Fibroblast of lung (primary cell): ENCODE measurements around the gene SESN1. TPM values are rescaled to one million over a fixed set of nuclear protein-coding genes. Genes with fewer than 3 reads are reported as not detected.
"Not testable (repeated sequence)": the region's sequence is repeated elsewhere in the genome, so short reads cannot be mapped to it uniquely, and the experiment has no call there.

Experiments used
- DNase-seq, 2 donors: peaks; one replicate each; pipeline versions ENCODE4 v3.0.0 to v3.0.0-alpha.2; 2010; ENCODE audit warnings: low read depth in 2 of 2
- H2AFZ ChIP-seq: 2 replicates; pipeline ENCODE4 v1.5.1; 2012; ENCODE audit warnings: low read length, control low read depth, inconsistent platforms
- H3K27ac ChIP-seq: 2 replicates; pipeline ENCODE4 v1.5.1; 2011; ENCODE audit warnings: low read length, control low read depth; ENCODE audit not compliant: insufficient read depth
- H3K27me3 ChIP-seq: 2 replicates; pipeline ENCODE4 v1.5.1; 2011; ENCODE audit warnings: mild to moderate bottlenecking, low read length; ENCODE audit not compliant: control insufficient read depth, insufficient read depth
- H3K36me3 ChIP-seq: 2 replicates; pipeline ENCODE4 v1.5.1; 2011; ENCODE audit warnings: low read length; ENCODE audit not compliant: control insufficient read depth, insufficient read depth
- H3K4me1 ChIP-seq: 2 replicates; pipeline ENCODE4 v1.5.1; 2011; ENCODE audit warnings: low read length; ENCODE audit not compliant: control insufficient read depth, insufficient read depth; ENCODE audit errors: extremely low read depth
- H3K4me2 ChIP-seq: 2 replicates; pipeline ENCODE4 v1.5.1; 2011; ENCODE audit warnings: low read length, control low read depth; ENCODE audit not compliant: insufficient read depth; ENCODE audit errors: extremely low read depth
- H3K4me3 ChIP-seq, 4 experiments: fragments of 200-600 bp in 1 of 4; sonication (generic) in 1 of 4; replicated peaks in 1 of 4; 2 replicates each; pipeline ENCODE4 v1.5.1; 2011 to 2016; ENCODE audit warnings: low read length in 4 of 4, low read depth in 3 of 4, mild to moderate bottlenecking in 3 of 4, control low read depth in 2 of 4, inconsistent platforms in 1 of 4, mixed read lengths in 1 of 4; ENCODE audit not compliant: insufficient read depth in 1 of 4; ENCODE audit errors: control extremely low read depth in 1 of 4
- H3K79me2 ChIP-seq: 2 replicates; pipeline ENCODE4 v1.5.1; 2012; ENCODE audit warnings: mild to moderate bottlenecking, low read length, inconsistent platforms; ENCODE audit not compliant: control insufficient read depth, insufficient read depth
- H3K9ac ChIP-seq: 2 replicates; pipeline ENCODE4 v1.5.1; 2011; ENCODE audit warnings: mild to moderate bottlenecking, low read length, control low read depth; ENCODE audit not compliant: insufficient read depth
- H3K9me3 ChIP-seq: 2 replicates; pipeline ENCODE4 v1.5.1; 2012; ENCODE audit warnings: low read depth, low read length; ENCODE audit not compliant: control insufficient read depth, insufficient read depth
- H4K20me1 ChIP-seq: 2 replicates; pipeline ENCODE4 v1.5.1; 2011; ENCODE audit warnings: low read length; ENCODE audit not compliant: control insufficient read depth, insufficient read depth; ENCODE audit errors: extremely low read depth
- CTCF ChIP-seq, 2 donors: IDR thresholded peaks in 1 of 2; conservative IDR thresholded peaks in 1 of 2; 1 replicate in 1 of 2; 2 replicates in 1 of 2; pipeline ENCODE4 v1.5.1; 2011 to 2012; ENCODE audit warnings: low read length in 2 of 2, control low read depth in 1 of 2, inconsistent platforms in 1 of 2, low read depth in 1 of 2, mild to moderate bottlenecking in 1 of 2
- EZH2 ChIP-seq: IDR thresholded peaks from 2 replicates; pipeline ENCODE4 v1.5.1; 2012; ENCODE audit warnings: low read length, control low read depth, mild to moderate bottlenecking; ENCODE audit errors: missing control alignments
- polyA plus RNA-seq, 2 donors: library from polyadenylated mRNA; depleted of rRNA in 1 of 2; stranded (reverse) in 1 of 2; unstranded in 1 of 2; fragments of >200 nt; gene quantifications; 2 replicates each; pipeline ENCODE4 v1.2.1, GENCODE V29; 2011 to 2012; ENCODE audit warnings: missing spikeins in 1 of 2
- total RNA-seq: library from RNA; depleted of rRNA; stranded (reverse); fragments of >200 nt; gene quantifications from 2 replicates; pipeline ENCODE4 v1.2.1, GENCODE V29; 2014

Gene SESN1
- total and polyA plus RNA-seq, 2 donors (not counting 1 experiment from before 2014, with no cell fraction given): 16.7 to 34.5 TPM

DNA sequence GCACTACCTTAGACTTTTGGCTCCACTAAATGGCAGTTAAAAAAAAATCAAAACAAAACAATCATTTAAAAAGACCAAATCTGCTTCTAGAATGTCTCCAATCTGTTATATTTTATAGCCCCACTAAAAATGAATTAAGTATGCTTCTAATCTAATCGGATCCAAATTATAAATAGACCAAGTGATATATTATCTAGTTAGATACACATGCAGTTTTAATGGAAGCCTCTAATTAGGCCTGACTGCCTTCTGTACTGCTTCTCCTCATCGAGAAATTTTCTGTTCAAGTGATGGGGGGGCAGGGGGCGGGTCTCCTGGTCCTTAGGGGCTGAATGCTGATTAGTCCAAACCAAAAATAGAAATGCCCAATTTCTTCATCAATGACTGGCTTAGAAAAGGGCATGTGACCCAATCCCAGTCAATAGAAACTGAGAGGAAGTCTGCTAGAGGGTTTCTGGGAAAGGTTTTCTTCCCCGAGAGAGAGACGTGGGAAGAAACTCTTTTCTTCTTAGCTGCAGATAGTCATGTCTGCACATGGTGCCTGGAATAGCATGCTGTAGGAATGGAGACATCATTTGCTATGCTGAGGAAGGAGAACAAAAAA, 6.9 kb downstream of the SESN1 start:
- Histone ChIP-seq H4K20me1 (no peaks in the 10 kb centered on the region), H3K4me2 (no peak overlapping the region), H2AFZ (no peak overlapping the region), H3K27ac (no peak overlapping the region), H3K4me3 (no peak overlapping the region), H3K9ac (no peak overlapping the region), H3K36me3 (no peaks in the 10 kb centered on the region), H3K27me3 (no peaks in the 10 kb centered on the region), H3K4me1 (peaks cover 3% of the 10 kb centered on the region), H3K79me2 (peaks cover 10% of the 10 kb centered on the region), H3K9me3 (no peaks in the 10 kb centered on the region)
- no peak for DNase-seq
- TF ChIP-seq EZH2: no peak
- TF ChIP-seq CTCF (conservative IDR thresholded peaks at IDR 0.05 in 1 of 2, IDR thresholded peaks at IDR 0.05 in 1 of 2; ENCODE audit: low read depth in 1 of 2, low read length in 2 of 2): no peak

DNA sequence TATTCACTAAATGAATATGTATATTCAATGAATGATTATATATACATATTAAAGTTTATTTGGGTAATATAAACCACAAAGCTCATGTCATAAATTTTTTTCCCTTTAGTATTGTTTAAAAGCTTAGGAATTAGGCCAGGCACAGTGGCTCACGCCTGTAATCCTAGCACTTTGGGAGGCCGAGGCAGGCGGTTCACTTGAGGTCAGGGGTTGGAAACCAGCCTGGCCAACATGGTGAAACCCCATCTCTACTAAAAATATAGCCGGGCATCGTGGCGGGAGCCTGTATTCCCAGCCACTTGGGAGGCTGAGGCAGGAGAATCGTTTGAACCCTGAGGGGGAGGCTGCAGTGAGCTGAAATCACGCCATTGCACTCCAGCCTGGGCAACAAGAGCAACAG, 10.5 kb downstream of the SESN1 start:
- H4K20me1 ChIP-seq, H3K36me3 ChIP-seq, H3K4me3 ChIP-seq, DNase-seq, H2AFZ ChIP-seq, H3K4me2 ChIP-seq, H3K9ac ChIP-seq, H3K27ac ChIP-seq, H3K27me3 ChIP-seq, H3K4me1 ChIP-seq, H3K79me2 ChIP-seq, H3K9me3 ChIP-seq: not testable (repeated sequence)

GRCh38 chr6:109083657-109084056, 11.0 kb downstream of the SESN1 start:
- Histone ChIP-seq H3K27ac (no peak overlapping the region), H3K27me3 (no peaks in the 10 kb centered on the region), H3K4me2 (no peak overlapping the region), H2AFZ (no peak overlapping the region), H3K9me3 (no peaks in the 10 kb centered on the region), H3K36me3 (no peaks in the 10 kb centered on the region), H3K4me1 (no peaks in the 10 kb centered on the region), H3K4me3 (no peak overlapping the region), H4K20me1 (no peaks in the 10 kb centered on the region), H3K79me2 (no peaks in the 10 kb centered on the region), H3K9ac (no peak overlapping the region)
- TF ChIP-seq EZH2 (no peak), CTCF (conservative IDR thresholded peaks at IDR 0.05 in 1 of 2, IDR thresholded peaks at IDR 0.05 in 1 of 2; ENCODE audit: low read depth in 1 of 2, low read length in 2 of 2) (no peak)
- no peak for DNase-seq
